ENCODE measurements around the gene OR9I1.

Gene OR9I1

GRCh38 chr11:58070585-58070984 lies 54.7 kb downstream of the OR9I1 start:
- TF ChIP-seq CTCF (IDR thresholded peaks at IDR 0.05; ENCODE audit: low read depth, low read length): no peak
- no peak overlapping the region for H3K4me3 ChIP-seq (ENCODE audit: low read depth, low read length)

GRCh38 chr11:58068655-58069054 lies 56.7 kb downstream of the OR9I1 start:
- TF ChIP-seq CTCF (IDR thresholded peaks at IDR 0.05; ENCODE audit: low read depth, low read length): no peak
- H3K4me3 ChIP-seq (ENCODE audit: low read depth, low read length): no peak overlapping the region

- no peak overlapping the region for H3K4me3 ChIP-seq (ENCODE audit: low read depth, low read length)
- no peak for TF ChIP-seq CTCF (IDR thresholded peaks at IDR 0.05; ENCODE audit: low read depth, low read length)
Observed at GRCh38 chr11:58067685-58068084, 57.6 kb downstream of the OR9I1 start.

All from WI38 (cell line).